ENCODE measurements around the gene IARS1. TPM values are rescaled to one million over a fixed set of nuclear protein-coding genes. Genes with fewer than 3 reads are reported as not detected.
A peak's percentile ranks its signal among the peaks of the same experiment; 100 is the strongest.

The IARS1 gene
- total and polyA plus RNA-seq, 2 of the 4 experiments (the other 2 are of a cell fraction), result 85.3 to 414 TPM

DNA sequence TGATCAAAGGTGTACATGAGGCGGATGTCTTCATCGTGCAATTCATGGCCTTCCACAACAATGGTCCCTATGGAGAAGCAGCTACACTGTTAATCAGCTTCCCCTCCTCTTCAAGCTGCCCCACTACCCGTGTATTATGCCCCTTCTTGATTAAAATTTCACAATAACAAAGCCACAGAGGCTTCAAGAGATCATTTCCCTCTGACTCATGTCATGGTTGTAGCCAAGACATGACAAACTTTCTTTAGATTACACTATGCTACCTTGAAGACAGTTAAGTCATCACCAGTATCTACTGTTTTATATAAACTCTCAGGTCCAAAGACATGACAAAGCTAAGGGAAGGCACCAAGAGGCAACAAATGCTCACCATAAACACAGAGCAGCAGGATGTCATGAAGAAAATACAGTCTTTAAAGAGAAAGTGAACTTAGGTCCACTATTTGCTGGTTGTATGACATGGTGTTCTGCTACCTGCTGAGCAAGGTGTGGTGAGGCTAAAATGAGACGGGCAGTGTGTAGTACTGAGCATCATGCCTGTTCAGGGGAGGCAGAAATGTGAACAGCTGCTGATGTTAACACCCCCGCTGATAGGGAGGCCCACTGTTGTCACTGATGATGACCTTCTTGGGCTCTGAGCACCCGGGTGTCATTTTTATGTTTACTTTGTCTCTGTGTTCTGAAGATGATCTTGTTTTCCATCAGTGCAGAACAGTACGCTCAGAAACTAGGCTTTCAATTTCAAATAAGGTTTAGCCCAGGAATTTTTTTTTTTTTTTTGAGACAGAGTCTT, 48.3 kb downstream of the IARS1 start (continued):
- peak; percentile 67 for TF ChIP-seq BHLHE40 (IDR thresholded peaks at IDR 0.05; ENCODE audit: low read depth, low read length)
- TF ChIP-seq POLR2A (IDR thresholded peaks at IDR 0.05; ENCODE audit: low read depth, low read length), result peak; percentile 61; the same call in 1 of the 2 replicates
- no peak; the same call in 1 of the 2 replicates for TF ChIP-seq RFX5 (IDR thresholded peaks at IDR 0.05; ENCODE audit: low read depth, low read length)

Small RNA genes within 50 kb of the gene (microRNA-seq; reads per million reads assigned to microRNA genes)
- gene MIR3651 (ENCODE audit: insufficient read depth in 1 of 2, insufficient read length in 1 of 2, unreplicated experiment in 1 of 2), result 0 to 3.3 reads per million in 2 experiments
- gene SNORA84 (ENCODE audit: insufficient read depth, insufficient read length), result not detected

Small RNA genes within 50 kb of the gene (small RNA-seq; reads per million reads assigned to genes)
- gene MIR3651 (0 reads per million in 5 experiments), gene SNORA84 (0.73 to 16.3 (median 2.2) reads per million in 5 experiments)

Other genes starting within 250 kb of the IARS1 start
- gene SPTLC1, start 178.3 kb downstream of the IARS1 start, total RNA-seq (2012; rRNA removed), result 92.7 and 95.8 TPM in 2 replicates
- gene SPTLC1, start 178.3 kb downstream of the IARS1 start, polyA plus RNA-seq (2012; rRNA removed), result 59.9 and 65.7 TPM in 2 replicates
- 18.3 and 23.6 TPM in 2 replicates for gene NOL8, start 31.7 kb upstream of the IARS1 start, total RNA-seq (2012; rRNA removed)
- gene NOL8, start 31.7 kb upstream of the IARS1 start, polyA plus RNA-seq (2012; rRNA removed), result 7.4 and 10.1 TPM in 2 replicates
- 1.4 and 3.6 TPM in 2 replicates for gene CENPP, start 32.3 kb upstream of the IARS1 start, total RNA-seq (2012; rRNA removed)
- 0.90 and 2.0 TPM in 2 replicates for gene CENPP, start 32.3 kb upstream of the IARS1 start, polyA plus RNA-seq (2012; rRNA removed)
- gene OGN, start 110.9 kb upstream of the IARS1 start, total RNA-seq (2012; rRNA removed), result under 0.01 TPM in 1 of 2 replicates, not detected in the other
- 0.10 TPM in 1 of 2 replicates, not detected in the other for gene OGN, start 110.9 kb upstream of the IARS1 start, polyA plus RNA-seq (2012; rRNA removed)
- gene OMD, start 130.8 kb upstream of the IARS1 start, total RNA-seq (2012; rRNA removed), result not detected in 2 replicates
- not detected in 2 replicates for gene OMD, start 130.8 kb upstream of the IARS1 start, polyA plus RNA-seq (2012; rRNA removed)
- gene ASPN, start 188.8 kb upstream of the IARS1 start, total RNA-seq (2012; rRNA removed), result under 0.01 and 0.28 TPM in 2 replicates
- 0.04 and 0.09 TPM in 2 replicates for gene ASPN, start 188.8 kb upstream of the IARS1 start, polyA plus RNA-seq (2012; rRNA removed)
- under 0.01 and 0.36 TPM in 2 replicates for gene ECM2, start 242.3 kb upstream of the IARS1 start, total RNA-seq (2012; rRNA removed)
- gene ECM2, start 242.3 kb upstream of the IARS1 start, polyA plus RNA-seq (2012; rRNA removed), result 0.26 TPM in 2 replicates